CD4-positive, alpha-beta T cell treated with Interleukin-1 beta for 1 hour (primary cell): ENCODE data around the gene RPS23.

Experiments
- DNase-seq, 2 donors: peaks; one replicate each; pipeline ENCODE4 v3.0.0-alpha.2; 2020 to 2022

Gene RPS23

DNA sequence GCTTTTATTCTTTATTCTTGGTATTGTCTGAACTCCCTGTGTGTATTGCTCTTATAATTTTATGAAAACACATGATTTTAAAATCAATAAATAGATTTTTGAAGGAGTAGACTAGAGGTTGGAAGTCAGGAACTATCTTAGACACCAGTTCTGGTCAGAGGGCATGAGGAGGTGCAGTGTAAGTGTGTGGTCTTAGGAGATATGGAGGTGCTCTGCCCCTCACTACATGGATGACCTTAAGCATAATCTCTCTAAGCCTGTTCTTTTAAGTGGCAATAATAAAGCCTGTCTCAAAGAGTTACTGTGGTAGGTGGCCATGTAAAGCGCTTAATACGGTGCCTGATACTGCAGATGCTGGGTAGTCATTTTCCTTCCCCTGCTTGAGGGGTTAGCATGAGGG, 34.0 kb downstream of the RPS23 start:
- no peak for DNase-seq

DNA sequence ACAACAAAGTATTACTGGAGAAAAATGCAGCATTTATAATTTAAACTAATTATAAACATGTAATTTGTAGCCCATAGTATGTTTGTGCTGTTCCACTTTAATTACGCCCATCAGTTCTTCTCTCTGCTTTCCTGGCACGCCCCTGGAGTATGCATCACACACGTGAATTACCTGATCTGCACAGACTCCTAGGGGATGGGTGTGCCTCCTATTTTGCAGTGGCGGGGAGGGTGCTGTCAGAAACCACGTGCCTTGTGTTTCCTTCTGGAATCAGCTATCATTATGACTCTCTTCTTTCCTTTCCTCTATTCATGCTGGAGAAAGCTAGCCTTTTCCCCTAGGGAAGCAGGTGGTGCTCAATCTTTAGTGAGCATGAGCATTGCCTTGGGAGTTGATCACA, 43.3 kb downstream of the RPS23 start:
- DNase-seq, result no peak

- DNase-seq, result peak; percentile 55 to 72
These were observed 52.5 kb downstream of the RPS23 start for GRCh38 chr5:82225525-82226172.
